ENCODE data around the gene NUFIP2.
"Not testable (repeated sequence)": the region's sequence is repeated elsewhere in the genome, so short reads cannot be mapped to it uniquely, and the experiment has no call there.

The NUFIP2 gene

GRCh38 chr17:29273924-29274323 lies 20.0 kb downstream of the NUFIP2 start:
- DNase-seq: no peak

GRCh38 chr17:29271980-29272379 lies 22.0 kb downstream of the NUFIP2 start:
- not testable (repeated sequence) for DNase-seq

- no peak for DNase-seq
Measured at GRCh38 chr17:29263916-29264315, 30.0 kb downstream of the NUFIP2 start.

- DNase-seq: peak; percentile 62
Measured at GRCh38 chr17:29257756-29258155, 36.2 kb downstream of the NUFIP2 start.

GRCh38 chr17:29256735-29257466 lies 37.0 kb downstream of the NUFIP2 start:
- DNase-seq: no peak

- peak; percentile 8 for DNase-seq
Measured at GRCh38 chr17:29255926-29256522, 37.9 kb downstream of the NUFIP2 start.

GRCh38 chr17:29253037-29253436 lies 40.9 kb downstream of the NUFIP2 start:
- DNase-seq: no peak

- peak; percentile 41 for DNase-seq
Measured at GRCh38 chr17:29252101-29252791, 41.7 kb downstream of the NUFIP2 start.

GRCh38 chr17:29251184-29251583 lies 42.8 kb downstream of the NUFIP2 start:
- no peak for DNase-seq

GRCh38 chr17:29250666-29251065 lies 43.3 kb downstream of the NUFIP2 start:
- no peak for DNase-seq

- DNase-seq: no peak
Measured at GRCh38 chr17:29248845-29249244, 45.1 kb downstream of the NUFIP2 start.

GRCh38 chr17:29247219-29247618 lies 46.7 kb downstream of the NUFIP2 start:
- no peak for DNase-seq

- no peak for DNase-seq
Measured at GRCh38 chr17:29246628-29247027, 47.3 kb downstream of the NUFIP2 start, which contains the start of gene CRYBA1. CRYBA1 (plus strand) TSS chr17:29246859; CDS start chr17:29246864, 5 bp downstream.

- no peak for DNase-seq
Measured at GRCh38 chr17:29245401-29245800, 48.5 kb downstream of the NUFIP2 start.

- DNase-seq: peak; percentile 9
Measured at GRCh38 chr17:29243792-29244191, 50.2 kb downstream of the NUFIP2 start.

- DNase-seq: no peak
Measured at GRCh38 chr17:29242790-29243189, 51.2 kb downstream of the NUFIP2 start.

GRCh38 chr17:29242051-29242450 lies 51.9 kb downstream of the NUFIP2 start:
- no peak for DNase-seq

- DNase-seq: peak; percentile 91
Measured at GRCh38 chr17:29240968-29241963, 52.7 kb downstream of the NUFIP2 start.

GRCh38 chr17:29240477-29240876 lies 53.5 kb downstream of the NUFIP2 start:
- no peak for DNase-seq

GRCh38 chr17:29238133-29238850 lies 55.7 kb downstream of the NUFIP2 start:
- DNase-seq: peak; percentile 59

- peak; percentile 77 for DNase-seq
Measured at GRCh38 chr17:29237476-29238132, 56.3 kb downstream of the NUFIP2 start.

Data from MV-4-11 (cell line).